ENCODE measurements around the gene CAPN15.

CAPN15 gene

DNA sequence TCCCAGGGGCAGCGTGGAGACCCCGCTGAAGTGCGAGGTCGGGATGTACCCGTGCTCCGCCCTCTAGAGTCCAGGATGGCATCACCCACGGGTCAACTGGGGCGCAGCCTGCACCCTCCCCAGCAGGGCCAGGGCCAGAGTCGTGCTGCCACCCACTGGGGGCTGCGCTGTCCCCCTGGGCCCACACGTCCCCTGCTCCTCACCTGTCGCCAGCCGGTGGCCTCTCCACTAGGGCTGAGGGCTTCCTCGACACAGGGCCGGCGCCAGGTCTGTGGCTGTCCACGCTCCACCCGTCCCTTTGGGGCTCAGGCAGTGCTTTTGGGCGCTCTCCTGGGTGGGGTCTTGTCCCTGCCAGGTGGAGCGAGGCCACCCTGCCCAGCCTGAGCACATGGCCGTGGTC, 21.1 kb downstream of the CAPN15 start:
- DNase-seq, result no peak

DNA sequence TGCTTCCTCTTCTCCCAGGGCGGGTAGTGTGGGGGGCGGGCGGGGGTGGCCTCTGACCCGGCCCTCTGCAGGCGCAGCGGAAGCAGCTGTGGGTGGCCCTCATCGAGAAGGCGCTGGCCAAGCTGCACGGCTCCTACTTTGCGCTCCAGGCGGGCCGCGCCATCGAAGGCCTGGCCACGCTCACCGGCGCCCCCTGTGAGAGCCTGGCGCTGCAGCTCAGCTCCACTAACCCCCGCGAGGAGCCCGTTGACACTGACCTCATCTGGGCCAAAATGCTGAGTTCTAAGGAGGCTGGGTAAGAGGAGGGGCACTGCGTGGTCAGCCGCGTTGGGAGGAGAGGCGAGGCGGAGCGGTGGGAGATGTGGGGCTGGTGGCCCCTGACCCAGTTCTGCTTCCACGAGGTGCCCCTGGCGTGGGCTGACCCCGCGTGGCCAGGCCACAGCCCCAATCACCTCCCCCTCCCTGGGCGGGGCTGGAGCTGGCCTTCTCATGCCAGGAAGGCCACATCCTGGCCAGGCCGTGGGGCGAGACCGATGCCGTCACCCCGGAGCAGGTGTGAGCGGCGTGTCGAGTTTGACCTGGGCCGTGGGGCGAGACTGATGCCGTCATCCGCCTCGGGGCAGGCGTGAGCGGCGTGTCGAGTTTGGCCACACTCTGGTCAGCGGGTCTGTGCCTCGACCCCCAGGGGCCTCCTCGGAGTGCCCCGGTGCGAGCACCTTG, 22.2 kb downstream of the CAPN15 start:
- no peak for DNase-seq

DNA sequence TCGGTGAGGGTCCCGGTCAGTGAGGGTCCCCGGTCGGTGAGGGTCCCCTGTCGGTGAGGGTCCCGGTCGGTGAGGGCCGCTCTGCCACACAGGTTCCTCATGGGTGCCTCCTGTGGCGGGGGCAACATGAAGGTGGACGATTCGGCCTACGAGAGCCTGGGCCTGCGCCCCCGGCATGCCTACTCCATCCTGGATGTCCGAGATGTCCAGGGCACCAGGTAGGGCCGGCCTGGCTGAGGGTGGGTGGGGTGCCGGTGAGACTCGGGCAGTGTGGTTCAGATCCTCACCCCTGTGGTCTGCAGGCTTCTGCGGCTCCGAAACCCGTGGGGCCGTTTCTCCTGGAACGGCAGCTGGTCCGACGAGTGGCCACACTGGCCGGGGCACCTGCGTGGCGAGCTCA, 23.7 kb downstream of the CAPN15 start:
- DNase-seq, result no peak

DNA sequence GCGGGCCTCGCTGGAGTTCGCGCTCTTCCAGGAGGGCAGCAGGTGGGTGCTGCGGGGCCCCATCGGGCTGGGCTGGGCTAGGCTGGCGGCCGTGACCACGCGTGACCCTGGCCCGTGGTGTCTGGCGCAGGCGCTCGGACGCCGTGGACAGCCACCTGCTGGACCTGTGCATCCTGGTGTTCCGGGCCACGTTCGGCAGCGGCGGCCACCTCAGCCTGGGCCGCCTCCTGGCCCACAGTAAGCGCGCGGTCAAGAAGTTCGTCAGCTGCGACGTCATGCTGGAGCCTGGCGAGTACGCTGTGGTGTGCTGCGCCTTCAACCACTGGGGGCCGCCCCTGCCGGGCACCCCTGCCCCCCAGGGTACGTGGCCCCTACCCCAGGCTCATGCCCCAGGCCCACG, 24.7 kb downstream of the CAPN15 start:
- no peak for DNase-seq

DNA sequence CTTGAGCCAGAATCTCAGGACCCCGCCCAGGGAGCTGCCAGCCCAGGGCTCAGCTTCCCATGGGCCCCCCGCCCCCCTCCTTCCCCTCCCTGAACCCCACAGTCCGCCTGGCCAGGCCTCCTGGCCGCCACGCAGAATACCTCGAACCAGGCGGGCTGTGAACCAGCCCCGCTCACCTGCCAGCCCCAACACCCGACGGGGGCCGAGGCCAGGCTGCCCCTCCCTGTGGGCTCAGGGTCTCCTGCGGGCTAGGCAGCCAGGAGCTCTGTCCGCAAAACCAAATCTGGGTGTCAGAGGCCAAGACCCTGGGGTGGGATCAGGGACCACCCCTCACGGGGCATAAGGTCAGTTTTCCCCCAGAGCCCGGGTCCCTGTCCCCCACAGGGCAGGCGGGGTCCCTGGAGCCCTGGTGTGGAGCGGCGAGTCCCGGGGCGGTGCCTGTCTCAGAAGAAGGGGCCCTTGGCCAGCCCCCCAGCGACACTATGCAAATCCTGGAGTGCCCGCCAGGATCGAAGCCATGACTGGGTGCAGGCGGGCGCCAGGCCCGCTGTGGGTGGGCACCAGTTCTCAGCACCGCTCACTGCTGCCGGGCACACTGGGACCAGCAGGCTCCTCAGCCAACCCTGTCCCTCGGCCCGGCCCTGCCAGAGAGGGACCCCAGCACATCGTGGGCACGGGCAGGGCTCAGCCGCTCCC, 26.2 kb downstream of the CAPN15 start:
- DNase-seq, result no peak

DNA sequence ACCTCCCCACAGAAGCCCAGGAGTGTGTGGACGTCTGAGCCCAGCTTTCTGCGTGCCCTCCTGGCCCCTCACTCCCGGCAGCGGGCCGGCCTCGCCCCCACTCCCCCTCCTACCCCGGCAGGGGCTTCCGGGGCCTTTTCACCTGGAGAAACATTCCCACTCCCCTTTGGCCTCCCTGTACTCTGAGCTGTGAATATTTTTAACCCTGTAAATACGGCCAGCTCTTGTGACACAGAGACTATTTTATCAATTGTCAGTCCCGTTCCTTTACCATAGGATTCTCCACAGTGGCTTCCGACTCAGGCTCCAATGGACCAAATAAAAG, 26.7 kb downstream of the CAPN15 start:
- no peak for DNase-seq

DNA sequence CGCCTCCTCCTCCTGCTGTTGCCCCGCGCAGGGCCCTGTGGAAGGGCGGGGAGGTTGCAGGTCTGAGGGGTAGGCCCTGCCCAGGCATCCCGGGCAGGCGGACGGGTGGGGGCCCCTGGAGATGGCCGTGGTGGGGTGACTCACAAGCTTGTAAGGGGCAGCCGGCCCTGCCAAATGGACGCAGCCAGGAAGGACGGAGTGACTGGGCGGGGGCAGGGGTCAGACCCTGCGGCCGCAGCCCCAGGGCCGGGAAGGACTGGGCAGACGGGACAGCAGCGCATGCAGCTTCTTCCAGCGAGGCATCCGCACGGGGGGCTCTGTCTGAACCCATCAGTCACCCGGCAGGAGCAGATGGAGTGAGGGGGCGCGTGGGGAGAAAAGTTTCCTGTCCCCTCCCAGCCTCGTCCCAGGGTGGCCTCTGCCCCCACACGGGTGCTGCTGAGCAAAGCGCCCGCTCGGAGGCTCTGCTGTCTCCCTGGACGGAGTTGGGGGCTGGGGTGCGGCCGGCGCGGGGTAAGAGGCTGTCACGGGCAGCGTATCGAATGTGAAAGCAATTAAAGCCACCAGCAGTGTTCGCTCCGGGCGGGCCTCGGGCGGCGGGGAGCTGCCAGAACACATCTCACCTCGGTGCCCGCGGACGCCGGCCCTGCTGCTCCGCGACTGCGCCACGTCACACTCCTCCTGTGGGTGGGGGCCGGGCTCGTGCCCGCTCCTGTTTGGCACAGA, 27.3 kb downstream of the CAPN15 start:
- DNase-seq, result peak; percentile 11

DNA sequence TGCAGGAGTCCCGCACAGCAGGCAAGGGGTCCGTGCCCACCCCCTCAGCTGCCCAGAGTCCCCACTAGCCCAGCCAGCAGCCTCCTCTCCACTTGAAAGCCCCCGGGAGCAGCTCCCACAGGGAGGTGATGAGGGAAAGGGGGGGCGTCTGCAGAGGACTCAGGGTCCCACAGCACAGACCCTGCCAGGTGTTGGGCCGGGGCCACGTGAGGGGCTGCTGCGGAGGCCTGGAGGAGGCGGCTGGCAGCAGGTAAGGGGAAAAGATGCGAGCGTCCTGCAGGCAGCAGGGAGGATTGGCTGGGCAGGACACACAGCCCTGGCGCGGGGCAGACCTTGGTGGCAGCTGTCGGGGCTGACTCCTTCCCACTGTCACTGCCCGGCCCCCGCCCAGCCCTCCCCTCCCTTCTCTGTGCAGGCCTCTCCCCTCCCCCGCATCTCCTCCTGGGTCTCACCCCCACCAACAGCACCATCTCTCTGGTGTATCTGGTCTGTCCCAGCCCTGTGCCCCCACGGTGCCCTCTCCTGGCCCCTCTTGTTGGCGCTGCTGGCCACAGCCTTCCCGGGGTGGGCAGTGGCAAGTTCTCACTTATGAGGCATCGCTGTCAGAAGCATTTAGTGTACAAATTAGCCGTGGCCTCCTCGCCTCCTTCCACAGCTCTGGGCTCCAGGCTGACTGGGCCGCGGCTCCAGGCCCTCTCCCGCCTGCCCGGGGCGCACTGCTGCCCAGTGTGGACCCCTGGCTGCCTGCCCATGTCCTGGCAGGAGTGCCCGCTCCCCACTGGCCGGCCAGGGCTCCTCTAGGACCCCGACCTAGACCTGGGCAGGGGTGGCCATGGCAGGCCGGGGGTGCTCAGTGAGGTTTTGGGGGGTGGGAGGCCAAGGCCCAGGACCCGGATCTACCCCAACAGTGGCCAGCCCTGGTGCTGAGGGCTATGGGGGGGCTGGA, 28.3 kb downstream of the CAPN15 start:
- no peak for DNase-seq

DNA sequence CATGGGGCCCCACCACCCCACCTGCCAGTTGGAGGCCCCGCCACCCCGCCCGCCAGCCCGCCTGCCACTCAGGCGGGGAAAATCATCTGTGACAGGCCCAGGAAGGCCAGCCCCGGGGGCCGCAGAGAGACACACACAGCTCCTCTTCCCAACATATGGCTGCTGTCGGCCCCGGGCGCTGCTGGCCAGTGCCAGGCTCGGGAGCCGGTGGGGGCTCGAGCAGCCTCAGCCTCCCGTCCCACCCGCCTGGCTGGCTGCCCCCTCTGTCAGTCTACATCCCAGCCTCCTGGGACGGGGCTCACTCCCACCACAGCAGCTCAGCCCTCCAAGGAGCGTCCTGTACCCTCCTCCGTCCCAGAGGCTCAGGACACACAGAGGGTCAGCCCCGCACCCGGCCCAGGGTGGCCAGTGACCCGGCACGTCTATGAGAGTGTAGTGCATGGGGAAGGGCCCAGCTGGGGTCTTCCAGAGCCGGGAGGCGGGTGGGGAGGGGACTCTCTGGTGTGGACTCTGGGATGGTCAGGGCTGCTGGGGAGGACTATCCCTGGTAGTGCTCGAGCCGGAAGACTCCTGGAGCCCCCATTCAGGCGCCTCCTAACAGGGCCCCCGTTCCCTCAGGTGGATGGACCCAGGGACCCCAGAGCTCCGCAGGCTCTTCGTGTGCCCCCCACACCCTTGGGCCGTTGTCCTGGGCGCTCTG, 29.1 kb downstream of the CAPN15 start:
- DNase-seq, result no peak

DNA sequence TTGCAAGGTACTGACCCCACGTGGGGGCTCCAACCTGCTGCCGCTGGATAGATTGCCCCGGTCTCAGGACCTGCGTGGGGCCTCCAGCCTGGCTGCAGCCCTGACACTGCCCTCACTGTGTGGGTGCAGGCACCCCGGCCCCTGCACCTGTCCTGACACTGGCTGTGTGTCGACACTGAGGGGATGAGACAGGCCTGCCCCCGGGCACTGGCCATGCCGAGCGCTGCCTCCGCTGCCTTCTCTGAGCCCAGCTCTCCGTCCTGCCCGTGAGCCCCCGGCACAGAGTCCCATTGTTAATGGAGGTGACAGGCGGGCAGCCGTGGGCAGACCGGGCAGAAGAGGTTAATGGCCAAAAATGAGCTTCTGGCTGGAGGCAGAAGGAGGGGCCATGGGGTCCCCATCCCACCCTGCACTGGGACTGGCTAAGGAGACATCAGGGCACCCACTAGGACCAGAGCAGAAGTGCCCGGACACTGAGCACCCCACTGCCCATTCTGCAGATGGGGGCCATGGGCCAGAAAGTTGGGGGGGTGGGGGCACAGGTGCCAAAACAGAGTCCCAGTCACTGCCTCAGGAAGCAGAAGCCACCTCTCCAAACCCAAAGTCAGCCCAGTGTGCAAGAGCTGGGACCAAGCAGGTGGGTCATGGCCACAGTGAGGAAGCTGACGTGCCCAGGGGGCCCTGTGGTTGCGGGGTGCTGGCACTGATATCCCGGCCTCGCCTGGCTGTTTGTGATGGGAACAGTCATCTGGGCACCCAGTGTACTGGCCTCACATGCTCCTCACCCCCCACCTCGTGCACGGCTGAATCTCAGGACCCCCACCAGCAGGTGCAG, 30.2 kb downstream of the CAPN15 start:
- no peak for DNase-seq

DNA sequence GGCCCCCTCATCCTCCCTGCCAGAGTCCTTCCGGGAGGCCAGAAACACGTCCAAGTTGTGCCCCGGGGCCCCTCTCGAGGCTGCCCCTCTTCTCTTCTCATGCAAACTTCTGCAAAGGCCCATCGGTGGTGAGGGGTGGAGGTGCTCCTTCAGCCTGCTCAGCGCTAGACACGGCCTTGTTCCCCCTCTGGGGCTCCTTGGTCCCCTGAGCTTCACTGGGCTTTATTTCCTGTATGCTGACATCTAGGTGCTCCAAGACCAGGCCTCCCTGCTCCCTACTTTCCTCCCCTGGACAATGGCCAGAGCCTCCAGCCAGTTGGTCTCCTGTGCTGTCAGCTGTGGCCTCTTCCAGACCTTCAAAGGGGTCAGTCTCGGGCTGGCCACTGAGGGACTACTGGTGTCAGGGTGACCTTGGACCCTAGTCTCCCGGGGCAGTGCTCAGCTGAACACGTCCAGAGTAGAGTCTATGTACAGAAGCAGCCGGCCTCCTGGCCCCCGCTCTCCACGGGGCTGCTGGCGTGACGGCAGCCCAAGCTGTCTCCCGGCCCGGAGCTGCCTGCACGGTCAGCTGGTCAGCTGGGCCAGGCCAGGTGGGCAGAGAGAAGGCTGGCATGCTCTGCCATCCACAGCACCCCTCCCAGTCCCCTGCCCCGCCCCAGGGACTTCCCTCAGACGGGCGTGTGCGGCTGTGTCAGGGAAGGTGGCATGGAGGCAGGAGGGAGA, 30.9 kb downstream of the CAPN15 start:
- DNase-seq, result no peak

DNA sequence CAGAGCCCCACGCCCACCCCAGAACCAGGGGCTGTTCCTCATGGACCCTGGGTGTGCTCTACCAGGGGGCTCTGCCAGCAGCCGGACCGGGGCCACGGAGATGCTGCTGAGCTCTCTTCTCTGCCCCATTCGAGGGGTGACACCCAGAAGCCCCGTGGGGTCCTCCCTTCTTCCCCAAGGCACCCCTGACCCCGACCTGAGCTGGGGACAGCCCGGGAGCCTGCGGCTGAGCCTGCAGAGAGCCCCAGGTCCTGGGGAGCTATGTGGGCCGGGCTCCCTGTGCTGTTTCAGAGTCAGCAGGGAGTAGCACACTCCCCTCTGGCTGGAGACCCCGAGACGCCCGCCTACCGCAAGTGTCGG, 31.5 kb downstream of the CAPN15 start:
- no peak for DNase-seq

DNA sequence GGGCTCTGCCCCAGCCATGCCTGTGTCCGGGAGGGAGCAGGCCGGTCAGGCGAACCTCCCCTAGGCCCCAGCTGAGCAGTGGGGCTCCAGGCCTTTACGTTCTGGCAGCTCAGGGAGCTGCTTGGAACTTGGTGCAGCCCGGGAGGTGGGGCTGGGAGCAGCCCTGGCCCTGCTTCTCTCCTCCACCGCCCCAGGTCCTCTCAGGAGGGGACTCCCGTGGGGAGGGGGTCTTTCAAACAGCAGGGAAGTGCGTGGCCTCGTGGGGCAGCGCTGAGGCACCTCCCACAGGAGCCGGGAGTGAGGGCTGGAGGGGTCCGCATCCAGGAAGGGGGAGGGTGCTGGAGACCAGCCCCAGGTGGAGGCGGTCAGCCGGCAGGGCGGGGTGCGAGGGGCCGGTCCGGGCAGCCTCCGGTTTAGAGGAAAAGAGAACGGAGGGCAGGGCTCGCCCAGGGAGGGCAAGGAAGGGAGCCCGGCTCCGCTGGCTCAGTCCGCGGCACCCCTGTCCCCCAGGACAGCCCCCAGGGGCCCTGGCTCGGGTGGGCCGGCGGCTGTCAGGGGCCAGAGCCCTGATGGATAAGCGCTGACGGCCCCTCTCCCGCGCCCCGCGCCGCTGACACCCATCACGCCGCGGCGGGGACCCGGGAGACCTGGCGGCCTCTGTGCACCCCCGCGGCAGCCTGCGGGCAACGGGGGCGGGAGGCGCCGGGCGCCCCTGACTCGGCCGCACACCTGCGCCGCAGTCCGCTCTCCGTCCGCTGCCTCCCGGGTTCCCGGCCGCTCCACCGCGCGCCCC, 32.1 kb downstream of the CAPN15 start:
- DNase-seq, result no peak

DNA sequence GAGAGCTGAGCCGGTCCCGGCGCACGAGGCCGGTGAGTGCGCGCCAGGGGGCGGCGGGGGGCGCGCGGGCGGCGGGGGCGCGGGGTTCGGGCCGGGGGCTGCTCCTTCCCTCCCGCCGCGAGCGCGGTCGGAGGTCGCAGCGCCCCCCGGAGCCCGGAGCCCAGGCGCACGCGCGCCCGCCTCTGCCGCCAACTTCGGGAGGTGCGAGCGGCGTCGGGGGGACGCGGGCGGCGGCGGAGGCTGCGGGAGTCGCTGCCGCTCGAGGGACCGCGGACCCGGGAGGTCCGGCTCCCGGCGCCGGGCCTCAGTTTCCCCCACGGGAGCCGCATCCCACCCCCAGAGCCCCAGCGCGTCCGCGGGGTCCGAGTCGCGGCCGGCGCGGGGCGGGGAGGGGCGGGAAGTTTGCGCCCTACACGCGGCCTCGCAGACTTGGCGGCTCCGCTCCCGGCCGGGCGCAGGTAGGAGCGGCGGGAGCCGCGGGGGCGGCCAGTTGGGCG, 32.7 kb downstream of the CAPN15 start, which contains the start of gene PRR35:
Gene PRR35 (plus strand): TSS at position 191 of the 497 bp plus-strand sequence. CDS start 2,901 bp downstream, outside the sequence.
- DNase-seq, result no peak

DNA sequence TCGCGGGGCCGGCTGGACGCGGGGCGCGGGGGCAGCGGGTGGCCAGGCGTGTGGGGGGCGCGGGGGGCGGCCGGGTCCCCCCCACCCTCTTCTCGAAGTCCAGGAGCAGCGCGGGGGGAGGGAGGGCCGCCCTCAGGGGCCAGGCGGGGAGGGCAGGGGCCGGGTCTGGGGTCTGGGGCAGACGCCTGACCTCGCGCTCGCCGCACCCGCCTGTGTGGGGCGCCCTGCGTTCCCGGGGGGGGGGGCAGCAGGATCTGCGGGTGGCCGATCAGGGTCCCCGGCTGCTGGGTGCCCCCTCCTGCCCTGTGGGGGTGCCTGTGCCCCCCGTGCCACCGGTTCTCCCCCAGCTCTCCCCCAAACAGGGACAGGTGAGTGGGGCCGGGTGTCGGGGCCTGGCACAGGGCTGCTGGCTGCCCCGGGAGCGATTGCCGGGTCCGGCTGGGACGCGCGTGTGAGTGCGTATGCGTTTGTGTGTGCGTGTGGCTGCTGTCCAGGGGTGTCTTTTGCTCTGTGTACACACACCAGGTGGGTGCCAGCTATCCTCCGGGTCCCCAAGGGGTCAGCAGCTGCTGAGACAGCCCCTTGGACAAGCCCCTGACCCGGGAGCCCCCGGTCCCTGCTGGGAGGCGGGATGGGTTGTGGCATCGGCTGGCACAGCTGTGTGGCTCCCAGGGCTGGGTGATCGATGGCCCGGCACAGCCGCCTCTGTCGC, 33.3 kb downstream of the CAPN15 start:
- no peak for DNase-seq

DNA sequence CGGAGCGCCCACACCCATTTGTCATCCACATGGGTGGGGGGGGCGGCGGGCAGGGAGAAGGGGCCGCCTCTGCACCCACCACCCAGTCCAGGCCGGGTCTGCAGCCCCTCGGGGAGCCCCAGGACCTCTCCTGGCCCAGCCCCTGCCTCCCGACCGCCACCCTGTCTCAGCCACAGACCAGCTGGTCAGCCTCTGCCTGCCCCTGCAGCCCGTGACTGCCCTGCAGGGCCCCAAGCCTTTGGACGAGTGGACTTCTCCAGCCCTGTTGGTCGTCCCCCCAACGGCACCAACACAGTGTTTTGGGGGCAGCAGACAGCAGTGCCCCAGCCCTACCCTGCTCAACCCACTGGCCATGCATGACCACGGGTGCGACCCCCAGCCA, 33.9 kb downstream of the CAPN15 start:
- no peak for DNase-seq

DNA sequence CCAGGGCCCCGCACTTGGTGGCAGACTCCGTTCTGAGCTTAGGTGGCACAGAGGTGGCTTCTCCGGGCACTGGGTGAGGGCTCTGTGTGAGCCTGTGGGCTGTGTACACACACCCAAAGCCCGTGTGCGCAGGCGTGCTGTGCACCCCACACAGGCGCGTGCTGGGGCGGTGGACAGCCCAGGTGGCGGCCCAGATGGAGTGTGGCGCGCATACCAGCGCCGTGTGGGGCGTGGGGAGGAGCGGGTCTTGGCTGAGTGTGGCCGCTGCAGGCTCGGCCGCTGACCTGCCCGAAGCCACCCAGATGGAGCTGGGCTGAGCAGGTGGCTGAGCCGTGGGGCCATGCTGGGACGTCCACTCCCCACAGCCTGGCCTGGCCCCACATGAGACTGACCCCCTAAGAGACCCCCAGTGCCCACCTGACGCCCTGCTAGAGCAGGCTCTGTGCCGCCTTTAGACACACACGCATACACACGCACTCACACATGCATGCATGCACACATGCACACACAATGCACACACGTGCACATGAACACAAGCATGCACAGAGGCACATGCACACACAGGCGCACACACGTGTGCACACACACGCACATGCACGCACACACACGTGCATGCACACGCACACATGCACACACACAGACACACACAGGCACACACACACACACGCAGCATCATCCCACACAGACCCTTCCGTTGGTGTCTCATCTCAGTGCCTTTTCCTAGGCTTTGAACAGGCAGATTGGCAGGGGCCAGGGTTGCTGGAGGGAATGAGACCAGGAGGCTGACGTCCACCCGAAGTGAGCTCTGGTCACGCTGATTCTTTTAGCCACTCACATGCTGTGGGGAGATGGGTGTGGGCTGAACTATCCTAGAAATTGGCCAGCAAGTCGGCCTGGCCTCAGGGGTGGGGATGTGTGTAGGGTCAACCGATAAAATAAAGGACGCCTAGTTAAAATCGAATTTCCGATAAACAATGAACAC, 34.7 kb downstream of the CAPN15 start:
- no peak for DNase-seq

All from NCI-H1694 (cell line).